Mammary epithelial cell (primary cell): ENCODE data around the gene ARMC9.

Source experiments
- EZH2 ChIP-seq: IDR thresholded peaks from 2 replicates; pipeline ENCODE4 v1.6.1; 2012; ENCODE audit warnings: low read length, inconsistent platforms, borderline replicate concordance
- TF ChIP-seq, protein P1 (sequence below), 2 donors: IDR thresholded peaks in 1 of 2; conservative IDR thresholded peaks in 1 of 2; 2 replicates each; pipeline ENCODE4 v1.5.1; 2011 to 2012; ENCODE audit warnings: inconsistent platforms in 2 of 2, low read length in 2 of 2, mild to moderate bottlenecking in 2 of 2, control low read depth in 1 of 2, low read depth in 1 of 2; ENCODE audit not compliant: insufficient read depth in 1 of 2; ENCODE audit errors: extremely low read depth in 1 of 2

DNA sequence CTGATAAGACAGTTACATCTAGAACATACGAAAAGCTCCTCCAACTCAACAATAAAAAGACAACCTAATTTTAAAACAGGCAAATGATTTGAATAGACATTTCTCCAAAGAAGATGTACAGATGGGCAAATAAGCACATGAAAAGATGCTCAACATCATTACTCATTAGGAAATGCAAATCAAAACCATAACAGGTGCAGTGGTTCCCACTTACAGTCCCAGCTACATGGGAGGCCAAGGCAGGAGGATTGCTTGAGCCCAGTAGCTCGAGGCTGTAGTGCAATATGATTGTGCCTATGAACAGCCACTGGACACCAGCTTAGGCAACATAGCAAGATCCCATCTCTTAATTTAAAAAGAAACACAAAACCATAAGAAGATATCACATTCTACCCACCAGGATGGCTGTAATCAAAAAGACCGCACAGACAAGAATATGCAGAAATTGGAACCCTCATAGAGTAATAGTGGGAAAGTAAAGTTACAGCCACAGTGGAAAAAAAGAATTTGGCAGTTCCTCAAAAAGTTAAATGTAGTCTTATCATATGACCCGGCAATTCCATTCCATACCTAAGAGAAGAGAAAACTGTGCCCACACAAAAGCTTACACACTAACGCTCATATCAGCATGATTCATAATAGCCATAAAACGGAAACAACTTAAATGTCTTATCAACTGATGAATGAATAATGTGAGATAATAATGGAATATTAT, 30.5 kb upstream of the ARMC9 start:
- no peak for TF ChIP-seq EZH2
- TF ChIP-seq, protein P1, sequence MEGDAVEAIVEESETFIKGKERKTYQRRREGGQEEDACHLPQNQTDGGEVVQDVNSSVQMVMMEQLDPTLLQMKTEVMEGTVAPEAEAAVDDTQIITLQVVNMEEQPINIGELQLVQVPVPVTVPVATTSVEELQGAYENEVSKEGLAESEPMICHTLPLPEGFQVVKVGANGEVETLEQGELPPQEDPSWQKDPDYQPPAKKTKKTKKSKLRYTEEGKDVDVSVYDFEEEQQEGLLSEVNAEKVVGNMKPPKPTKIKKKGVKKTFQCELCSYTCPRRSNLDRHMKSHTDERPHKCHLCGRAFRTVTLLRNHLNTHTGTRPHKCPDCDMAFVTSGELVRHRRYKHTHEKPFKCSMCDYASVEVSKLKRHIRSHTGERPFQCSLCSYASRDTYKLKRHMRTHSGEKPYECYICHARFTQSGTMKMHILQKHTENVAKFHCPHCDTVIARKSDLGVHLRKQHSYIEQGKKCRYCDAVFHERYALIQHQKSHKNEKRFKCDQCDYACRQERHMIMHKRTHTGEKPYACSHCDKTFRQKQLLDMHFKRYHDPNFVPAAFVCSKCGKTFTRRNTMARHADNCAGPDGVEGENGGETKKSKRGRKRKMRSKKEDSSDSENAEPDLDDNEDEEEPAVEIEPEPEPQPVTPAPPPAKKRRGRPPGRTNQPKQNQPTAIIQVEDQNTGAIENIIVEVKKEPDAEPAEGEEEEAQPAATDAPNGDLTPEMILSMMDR (conservative IDR thresholded peaks at IDR 0.05 in 1 of 2, IDR thresholded peaks at IDR 0.05 in 1 of 2; ENCODE audit: extremely low read depth in 1 of 2, insufficient read depth in 1 of 2, low read depth in 1 of 2, low read length in 2 of 2), result no peak
